Gastrocnemius medialis (tissue), 4 donors: ENCODE data around the gene APBA1.

Source experiments
- CTCF ChIP-seq, 5 experiments: fragments of 450-650 bp in 3 of 5; fragments of 200-600 bp in 2 of 5; sonication (generic) in 2 of 5; IDR thresholded peaks in 4 of 5; conservative IDR thresholded peaks in 1 of 5; 1 replicate in 4 of 5; 2 replicates in 1 of 5; pipeline ENCODE4 v1.5.1; 2016 to 2019; ENCODE audit warnings: antibody characterized with exemption in 5 of 5, mild to moderate bottlenecking in 3 of 5, moderate library complexity in 3 of 5
- POLR2A ChIP-seq, 2 donors: fragments of 450-650 bp; IDR thresholded peaks; one replicate each; pipeline ENCODE4 v1.6.1; 2017; ENCODE audit warnings: antibody characterized with exemption in 2 of 2, mild to moderate bottlenecking in 2 of 2, moderate library complexity in 2 of 2

- TF ChIP-seq CTCF (IDR thresholded peaks at IDR 0.05 in 4 of 5, conservative IDR thresholded peaks at IDR 0.05 in 1 of 5) (no peak), POLR2A (IDR thresholded peaks at IDR 0.05) (no peak)
Observed at GRCh38 chr9:69444021-69444420, 228.2 kb downstream of the APBA1 start.
